Heart left ventricle (tissue), 13 donors: ENCODE data around the gene ELK3.

Experiments
- POLR2A ChIP-seq, 2 donors: fragments of 450-650 bp; IDR thresholded peaks; one replicate each; pipeline ENCODE4 v1.6.1; 2017; ENCODE audit warnings: antibody characterized with exemption in 2 of 2, mild to moderate bottlenecking in 2 of 2, moderate library complexity in 2 of 2
- TF ChIP-seq, protein P1 (sequence below), 12 donors: fragments of 200-600 bp; sonication (generic) in 4 of 12; IDR thresholded peaks; one replicate each; pipeline versions ENCODE4 v1.5.0 to v1.8.0; 2018 to 2022; ENCODE audit warnings: antibody characterized with exemption in 12 of 12, mild to moderate bottlenecking in 5 of 12
- donor health status: ischemic (EF 13 %, LVEDD 7.1; RV severe dilation, severe dysfunction).
- donor health status: DM: no; HTN: yes; CAD: no.
- donor health status: DM: no; HTN: no; CAD: no.
- donor health status: ischemic (EF 25% LVEDD 6.9; RV normal size, moderate dysfunction).
- donor health status: ischemic (EF 25% LVEDD 5.7; RV mildly dilated, moderate dysfunction).
- donor health status: ischemic (EF 35%, LVEDD 5.7; RV mildly dilated, moderate dysfunction).
- donor health status: nonischemic (EF 11% LVEDD 7.7; RV severe dilation, severe dysfunction).
- donor health status: DM: yes; HTN: yes; CAD: no.
- donor health status: PGD.
- donor health status: ischemic (EF 29% LVEDD 5.4; RV normal size, mild dysfunction).
- donor health status: nonischemic (EF 23%, LVEDD 6.1; RV moderate dilation, normal function).

DNA sequence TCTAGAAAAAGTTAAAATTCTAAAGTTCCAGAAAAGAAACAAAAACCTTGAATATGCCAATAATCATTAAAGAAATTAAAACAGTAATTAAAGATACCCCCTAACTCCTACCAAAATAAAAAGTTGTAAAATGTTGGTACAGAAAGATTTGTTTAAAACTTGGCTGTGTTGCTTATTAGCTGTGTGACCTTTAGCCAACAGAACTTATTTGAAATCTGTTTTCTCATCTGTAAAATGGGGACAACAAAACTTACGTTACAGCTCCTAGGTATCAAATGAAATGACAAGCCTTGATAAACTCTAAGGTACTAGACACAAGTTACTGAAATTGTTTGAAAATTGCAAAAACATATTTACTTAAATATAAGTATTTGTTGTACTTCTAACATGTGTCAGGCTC, 71.7 kb downstream of the ELK3 start:
- TF ChIP-seq, protein P1, sequence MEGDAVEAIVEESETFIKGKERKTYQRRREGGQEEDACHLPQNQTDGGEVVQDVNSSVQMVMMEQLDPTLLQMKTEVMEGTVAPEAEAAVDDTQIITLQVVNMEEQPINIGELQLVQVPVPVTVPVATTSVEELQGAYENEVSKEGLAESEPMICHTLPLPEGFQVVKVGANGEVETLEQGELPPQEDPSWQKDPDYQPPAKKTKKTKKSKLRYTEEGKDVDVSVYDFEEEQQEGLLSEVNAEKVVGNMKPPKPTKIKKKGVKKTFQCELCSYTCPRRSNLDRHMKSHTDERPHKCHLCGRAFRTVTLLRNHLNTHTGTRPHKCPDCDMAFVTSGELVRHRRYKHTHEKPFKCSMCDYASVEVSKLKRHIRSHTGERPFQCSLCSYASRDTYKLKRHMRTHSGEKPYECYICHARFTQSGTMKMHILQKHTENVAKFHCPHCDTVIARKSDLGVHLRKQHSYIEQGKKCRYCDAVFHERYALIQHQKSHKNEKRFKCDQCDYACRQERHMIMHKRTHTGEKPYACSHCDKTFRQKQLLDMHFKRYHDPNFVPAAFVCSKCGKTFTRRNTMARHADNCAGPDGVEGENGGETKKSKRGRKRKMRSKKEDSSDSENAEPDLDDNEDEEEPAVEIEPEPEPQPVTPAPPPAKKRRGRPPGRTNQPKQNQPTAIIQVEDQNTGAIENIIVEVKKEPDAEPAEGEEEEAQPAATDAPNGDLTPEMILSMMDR (IDR thresholded peaks at IDR 0.05) = no peak
- no peak for TF ChIP-seq POLR2A (IDR thresholded peaks at IDR 0.05)
